HEK293 (cell line): ENCODE measurements around the gene COL1A1.

Experiments used
- CTCF ChIA-PET: fragments of 350-600 bp; formaldehyde crosslinking; extraction: SDS; loops from one replicate; lab custom pipeline; 2021; ENCODE audit warnings: antibody characterized with exemption; lab: Yijun Ruan, JAX
- POLR2A ChIA-PET: fragments of 300-600 bp; formaldehyde crosslinking; extraction: SDS; loops from one replicate; lab custom pipeline; 2020; ENCODE audit warnings: antibody characterized with exemption, inconsistent platforms; lab: Yijun Ruan, JAX
- H3K27ac ChIP-seq: fragments of 200-500 bp; sonication (Bioruptor generic); 2 replicates; pipeline ENCODE4 v1.5.1; 2014; ENCODE audit warnings: low read depth, low read length, control low read depth, inconsistent platforms; ENCODE audit errors: extremely low read depth
- H3K36me3 ChIP-seq, 2 experiments: fragments of 200-500 bp in 1 of 2; sonication (Bioruptor generic) in 1 of 2; 1 replicate in 1 of 2; 2 replicates in 1 of 2; pipeline ENCODE4 v1.5.1; 2014 to 2017; ENCODE audit warnings: inconsistent platforms in 2 of 2, low read length in 2 of 2; ENCODE audit not compliant: control insufficient read depth in 2 of 2, insufficient read depth in 1 of 2
- H3K4me1 ChIP-seq: fragments of 200-500 bp; sonication (Bioruptor generic); 2 replicates; pipeline ENCODE4 v1.5.1; 2014; ENCODE audit warnings: mild to moderate bottlenecking, low read length, inconsistent platforms; ENCODE audit not compliant: control insufficient read depth, insufficient read depth
- H3K4me3 ChIP-seq: 2 replicates; pipeline ENCODE4 v1.5.1; 2011; ENCODE audit warnings: low read depth, mild to moderate bottlenecking, control low read depth, low read length, moderate library complexity
- H3K9me3 ChIP-seq: fragments of 200-500 bp; sonication (Bioruptor generic); 2 replicates; pipeline ENCODE4 v1.5.1; 2014; ENCODE audit warnings: low read depth, low read length, inconsistent platforms; ENCODE audit not compliant: control insufficient read depth, insufficient read depth
- BCL11A ChIP-seq: fragments of 450-650 bp; formaldehyde crosslinking; IDR thresholded peaks from 2 replicates; pipeline ENCODE4 v1.5.1; 2016; ENCODE audit warnings: low read depth, missing biosample characterization, missing genetic modification characterization
- INSM2 ChIP-seq: fragments of 450-650 bp; formaldehyde crosslinking; IDR thresholded peaks from 2 replicates; pipeline ENCODE4 v1.5.1; 2016; ENCODE audit warnings: missing biosample characterization, missing genetic modification characterization
- KLF1 ChIP-seq: fragments of 450-650 bp; formaldehyde crosslinking; IDR thresholded peaks from 2 replicates; pipeline ENCODE4 v1.5.1; 2016; ENCODE audit warnings: missing biosample characterization, missing genetic modification characterization
- KLF9 ChIP-seq: fragments of 450-650 bp; formaldehyde crosslinking; IDR thresholded peaks from 2 replicates; pipeline ENCODE4 v1.5.1; 2016; ENCODE audit warnings: missing biosample characterization, missing genetic modification characterization, low read depth
- MEIS1 ChIP-seq: sonication (generic); formaldehyde crosslinking; IDR thresholded peaks from 2 replicates; pipeline ENCODE4 v1.8.1; 2022; ENCODE audit warnings: missing genetic modification reagents, mild to moderate bottlenecking, borderline replicate concordance
- PBX3 ChIP-seq: sonication (generic); formaldehyde crosslinking; IDR thresholded peaks from 2 replicates; pipeline ENCODE4 v1.8.1; 2022; ENCODE audit warnings: mild to moderate bottlenecking, moderate library complexity, missing genetic modification reagents
- ZBTB10 ChIP-seq: fragments of 450-650 bp; formaldehyde crosslinking; IDR thresholded peaks from 2 replicates; pipeline ENCODE4 v1.5.1; 2016; ENCODE audit warnings: missing biosample characterization, missing genetic modification characterization
- ZBTB20 ChIP-seq: fragments of 450-650 bp; formaldehyde crosslinking; IDR thresholded peaks from 2 replicates; pipeline ENCODE4 v1.5.1; 2016; ENCODE audit warnings: missing biosample characterization, missing genetic modification characterization
- ZNF121 ChIP-seq: fragments of 450-650 bp; formaldehyde crosslinking; IDR thresholded peaks from 2 replicates; pipeline ENCODE4 v1.5.1; 2016; ENCODE audit warnings: missing biosample characterization, missing genetic modification characterization
- ZNF302 ChIP-seq: fragments of 450-650 bp; formaldehyde crosslinking; IDR thresholded peaks from 2 replicates; pipeline ENCODE4 v1.5.1; 2016; ENCODE audit warnings: missing biosample characterization, missing genetic modification characterization, low read depth
- ZNF366 ChIP-seq: fragments of 450-650 bp; formaldehyde crosslinking; conservative IDR thresholded peaks from 2 replicates; pipeline ENCODE4 v1.5.1; 2016; ENCODE audit warnings: missing biosample characterization, missing genetic modification characterization
- ZNF433 ChIP-seq: fragments of 450-650 bp; formaldehyde crosslinking; IDR thresholded peaks from 2 replicates; pipeline ENCODE4 v1.5.1; 2016; ENCODE audit warnings: missing biosample characterization, missing genetic modification characterization, low read depth
- ZNF600 ChIP-seq: fragments of 450-650 bp; formaldehyde crosslinking; IDR thresholded peaks from 2 replicates; pipeline ENCODE4 v1.5.1; 2016; ENCODE audit warnings: missing biosample characterization, missing genetic modification characterization
- ZNF670 ChIP-seq: fragments of 450-650 bp; formaldehyde crosslinking; IDR thresholded peaks from 2 replicates; pipeline ENCODE4 v1.5.1; 2016; ENCODE audit warnings: missing biosample characterization, missing genetic modification characterization, low read depth
- TF ChIP-seq, protein P1 (sequence below): fragments of 450-650 bp; formaldehyde crosslinking; IDR thresholded peaks from 2 replicates; pipeline ENCODE4 v1.5.1; 2016; ENCODE audit warnings: missing biosample characterization, missing genetic modification characterization

The COL1A1 gene

GRCh38 chr17:50205963-50206505 lies 4.6 kb upstream of the COL1A1 start (continued):
- TF ChIP-seq INSM2 (tag by site-specific recombination) (no peak), ZNF121 (tag by site-specific recombination) (no peak), ZBTB20 (tag by site-specific recombination) (no peak), ZNF433 (no peak), ZNF302 (no peak), KLF1 (tag by site-specific recombination) (no peak), KLF9 (no peak)

DNA sequence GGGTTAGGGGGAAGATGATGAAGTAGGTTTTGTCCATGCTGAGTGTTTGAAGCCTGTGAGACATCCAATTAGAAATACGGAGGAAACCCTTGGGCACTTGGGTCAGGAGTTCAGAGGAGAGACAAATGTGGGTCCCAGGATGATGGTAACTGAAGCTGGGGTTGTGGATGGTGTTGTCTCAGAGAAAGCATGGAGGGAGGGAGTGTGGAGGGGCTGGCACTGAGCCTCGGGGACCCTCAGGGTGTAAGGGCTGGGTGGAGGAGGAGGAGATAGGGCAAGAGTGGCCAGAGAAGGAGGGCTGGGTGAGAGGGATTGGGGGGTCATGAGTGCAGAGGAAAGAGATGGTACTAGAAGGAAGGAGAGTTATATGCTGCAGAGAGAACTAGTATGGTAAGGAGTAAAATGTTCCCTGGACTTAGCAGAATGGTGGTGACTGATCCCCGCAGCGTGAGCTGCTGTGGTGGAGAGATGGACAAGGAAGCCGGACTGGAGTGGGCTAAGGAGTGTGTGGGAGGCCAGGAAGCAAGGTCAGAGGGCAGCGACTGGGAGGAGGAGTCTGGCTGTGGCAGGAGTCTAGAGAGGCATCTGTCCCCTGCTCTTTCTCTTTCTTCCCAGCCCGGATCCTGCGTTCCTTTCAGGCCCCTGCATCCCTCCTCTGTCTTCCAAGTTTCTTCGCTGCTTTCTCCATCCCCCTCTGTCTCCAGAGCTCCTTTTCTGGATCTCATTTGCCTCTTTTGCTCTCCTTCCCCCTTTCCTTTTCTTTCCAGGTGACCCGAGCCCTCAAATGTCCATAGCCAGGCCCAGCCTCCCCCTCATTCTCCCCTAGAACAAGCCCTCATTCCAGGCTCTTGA lies 3.9 kb upstream of the COL1A1 start:
- Histone ChIP-seq H3K9me3 (no peaks in the 10 kb centered on the region), H3K4me1 (peaks cover under 1% of the 10 kb centered on the region; the same call in 1 of the 2 replicates), H3K27ac (no peak overlapping the region), H3K4me3 (no peak overlapping the region), H3K36me3 (no peaks in the 10 kb centered on the region)
- TF ChIP-seq MEIS1 (CRISPR knock-in tag): no peak
- TF ChIP-seq ZNF600 (tag by site-specific recombination): peak; percentile 38; the same call in 1 of the 2 replicates
- peak; percentile 43; the same call in 1 of the 2 replicates for TF ChIP-seq ZNF366 (tag by site-specific recombination)
- TF ChIP-seq BCL11A (tag by site-specific recombination): no peak
- TF ChIP-seq, protein P1, sequence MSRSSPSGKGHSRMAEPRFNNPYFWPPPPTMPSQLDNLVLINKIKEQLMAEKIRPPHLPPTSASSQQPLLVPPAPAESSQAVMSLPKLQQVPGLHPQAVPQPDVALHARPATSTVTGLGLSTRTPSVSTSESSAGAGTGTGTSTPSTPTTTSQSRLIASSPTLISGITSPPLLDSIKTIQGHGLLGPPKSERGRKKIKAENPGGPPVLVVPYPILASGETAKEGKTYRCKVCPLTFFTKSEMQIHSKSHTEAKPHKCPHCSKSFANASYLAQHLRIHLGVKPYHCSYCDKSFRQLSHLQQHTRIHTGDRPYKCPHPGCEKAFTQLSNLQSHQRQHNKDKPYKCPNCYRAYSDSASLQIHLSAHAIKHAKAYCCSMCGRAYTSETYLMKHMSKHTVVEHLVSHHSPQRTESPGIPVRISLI: no peak
- TF ChIP-seq ZNF670: no peak
- ChIA-PET CTCF (interaction anchor here (0.5 to 18.0 kb wide), 12 partner anchors 8 to 476 kb away, joined by 3 to 487 read pairs (median 4); partner anchors contain the start of gene TMEM92), POLR2A (interaction anchor here (0.6 to 1.1 kb wide), 2 partner anchors 27 to 139 kb away, joined by 3 to 9 read pairs; no protein-coding TSS in a partner anchor)

GRCh38 chr17:50204431-50204830 lies 3.0 kb upstream of the COL1A1 start:
- H3K4me1 ChIP-seq: no peaks in the 10 kb centered on the region
- ChIA-PET CTCF (interaction anchor here (0.5 to 18.0 kb wide), 9 partner anchors 11 to 314 kb away, joined by 3 to 487 read pairs (median 5); partner anchors contain the start of gene TMEM92), POLR2A (interaction anchor here (1.1 kb wide), 1 partner anchor 60 kb away, joined by 3 read pairs; no protein-coding TSS in a partner anchor)

More at GRCh38 chr17:50204431-50204830, 3.0 kb upstream of the COL1A1 start:
- Histone ChIP-seq H3K4me3 (no peak overlapping the region), H3K27ac (no peak overlapping the region), H3K36me3 (no peaks in the 10 kb centered on the region), H3K9me3 (no peaks in the 10 kb centered on the region)
- TF ChIP-seq PBX3 (no peak), ZBTB10 (peak; percentile 33; the same call in 1 of the 2 replicates)
